Measurements from ENCODE around the gene ATPAF2.

Gene ATPAF2

GRCh38 chr17:18017958-18018357 is 21.0 kb downstream of the ATPAF2 start:
- Histone ChIP-seq H3K9me2 (replicated peaks; ENCODE audit: control insufficient read depth, low read length) (no peaks in the 10 kb centered on the region), H4K20me1 (ENCODE audit: control insufficient read depth, insufficient read depth, low read depth, low read length) (no peaks in the 10 kb centered on the region), H3K4me1 (ENCODE audit: control insufficient read depth, low read length) (no peaks in the 10 kb centered on the region), H3K9me3 (ENCODE audit: control insufficient read depth, insufficient read depth, low read length) (no peaks in the 10 kb centered on the region), H3K79me2 (ENCODE audit: control insufficient read depth, low read length) (no peaks in the 10 kb centered on the region), H3K27ac (ENCODE audit: low read depth, low read length) (no peak overlapping the region), H3F3A (ENCODE audit: control insufficient read depth, insufficient read depth) (no peaks in the 10 kb centered on the region), H3K36me3 (ENCODE audit: control insufficient read depth, low read length) (peaks cover 13% of the 10 kb centered on the region), H3K4me2 (ENCODE audit: low read length) (no peak overlapping the region), H3K27me3 (ENCODE audit: control insufficient read depth, low read length) (no peaks in the 10 kb centered on the region), H3K4me3 (ENCODE audit: low read length) (no peak overlapping the region)
- TF ChIP-seq, protein P1, sequence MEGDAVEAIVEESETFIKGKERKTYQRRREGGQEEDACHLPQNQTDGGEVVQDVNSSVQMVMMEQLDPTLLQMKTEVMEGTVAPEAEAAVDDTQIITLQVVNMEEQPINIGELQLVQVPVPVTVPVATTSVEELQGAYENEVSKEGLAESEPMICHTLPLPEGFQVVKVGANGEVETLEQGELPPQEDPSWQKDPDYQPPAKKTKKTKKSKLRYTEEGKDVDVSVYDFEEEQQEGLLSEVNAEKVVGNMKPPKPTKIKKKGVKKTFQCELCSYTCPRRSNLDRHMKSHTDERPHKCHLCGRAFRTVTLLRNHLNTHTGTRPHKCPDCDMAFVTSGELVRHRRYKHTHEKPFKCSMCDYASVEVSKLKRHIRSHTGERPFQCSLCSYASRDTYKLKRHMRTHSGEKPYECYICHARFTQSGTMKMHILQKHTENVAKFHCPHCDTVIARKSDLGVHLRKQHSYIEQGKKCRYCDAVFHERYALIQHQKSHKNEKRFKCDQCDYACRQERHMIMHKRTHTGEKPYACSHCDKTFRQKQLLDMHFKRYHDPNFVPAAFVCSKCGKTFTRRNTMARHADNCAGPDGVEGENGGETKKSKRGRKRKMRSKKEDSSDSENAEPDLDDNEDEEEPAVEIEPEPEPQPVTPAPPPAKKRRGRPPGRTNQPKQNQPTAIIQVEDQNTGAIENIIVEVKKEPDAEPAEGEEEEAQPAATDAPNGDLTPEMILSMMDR (IDR thresholded peaks at IDR 0.05; ENCODE audit: low read depth, low read length, poor library complexity, severe bottlenecking), result no peak
- TF ChIP-seq EZH2phosphoT487 (IDR thresholded peaks at IDR 0.05; ENCODE audit: borderline replicate concordance, low read length), result no peak

DNA sequence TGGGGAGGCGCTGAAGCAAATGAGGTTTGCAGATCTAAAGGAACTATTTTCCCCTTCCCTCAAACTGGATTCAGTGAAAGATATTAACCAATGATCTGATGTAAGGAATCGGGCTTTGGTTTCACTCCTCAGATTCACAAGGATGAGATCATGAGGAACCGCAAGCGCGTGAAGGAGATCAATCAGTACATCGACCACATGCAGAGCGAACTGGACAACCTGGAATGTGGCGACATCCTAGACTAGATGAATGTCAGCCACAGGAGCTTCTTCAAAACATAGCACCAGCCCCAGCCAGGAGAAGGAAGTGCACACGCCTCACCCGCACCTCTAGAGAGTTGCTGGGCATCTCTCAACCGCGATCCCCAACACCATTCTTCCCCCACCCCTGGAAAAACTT is 22.5 kb downstream of the ATPAF2 start:
- Histone ChIP-seq H3K9me3 (ENCODE audit: control insufficient read depth, insufficient read depth, low read length) (no peaks in the 10 kb centered on the region), H3K27me3 (ENCODE audit: control insufficient read depth, low read length) (no peaks in the 10 kb centered on the region), H4K20me1 (ENCODE audit: control insufficient read depth, insufficient read depth, low read depth, low read length) (no peaks in the 10 kb centered on the region), H3F3A (ENCODE audit: control insufficient read depth, insufficient read depth) (no peaks in the 10 kb centered on the region), H3K4me2 (ENCODE audit: low read length) (no peak overlapping the region), H3K4me3 (ENCODE audit: low read length) (no peak overlapping the region), H3K27ac (ENCODE audit: low read depth, low read length) (no peak overlapping the region), H3K9me2 (replicated peaks; ENCODE audit: control insufficient read depth, low read length) (no peaks in the 10 kb centered on the region), H3K36me3 (ENCODE audit: control insufficient read depth, low read length) (peaks cover 8% of the 10 kb centered on the region), H3K4me1 (ENCODE audit: control insufficient read depth, low read length) (no peaks in the 10 kb centered on the region), H3K79me2 (ENCODE audit: control insufficient read depth, low read length) (no peaks in the 10 kb centered on the region)
- TF ChIP-seq, protein P1 (IDR thresholded peaks at IDR 0.05; ENCODE audit: low read depth, low read length, poor library complexity, severe bottlenecking), result no peak
- no peak for TF ChIP-seq EZH2phosphoT487 (IDR thresholded peaks at IDR 0.05; ENCODE audit: borderline replicate concordance, low read length)

- no peaks in the 10 kb centered on the region for H3K4me1 ChIP-seq (ENCODE audit: control insufficient read depth, low read length)
- H3K9me2 ChIP-seq (replicated peaks; ENCODE audit: control insufficient read depth, low read length), result no peaks in the 10 kb centered on the region
- H3K9me3 ChIP-seq (ENCODE audit: control insufficient read depth, insufficient read depth, low read length), result no peaks in the 10 kb centered on the region
- H4K20me1 ChIP-seq (ENCODE audit: control insufficient read depth, insufficient read depth, low read depth, low read length), result no peaks in the 10 kb centered on the region
- no peaks in the 10 kb centered on the region for H3K79me2 ChIP-seq (ENCODE audit: control insufficient read depth, low read length)
- no peaks in the 10 kb centered on the region for H3K27me3 ChIP-seq (ENCODE audit: control insufficient read depth, low read length)
- H3K27ac ChIP-seq (ENCODE audit: low read depth, low read length), result no peak overlapping the region
- TF ChIP-seq, protein P1 (IDR thresholded peaks at IDR 0.05; ENCODE audit: low read depth, low read length, poor library complexity, severe bottlenecking), result no peak
- no peak for TF ChIP-seq EZH2phosphoT487 (IDR thresholded peaks at IDR 0.05; ENCODE audit: borderline replicate concordance, low read length)
- H3F3A ChIP-seq (ENCODE audit: control insufficient read depth, insufficient read depth), result no peaks in the 10 kb centered on the region
- H3K36me3 ChIP-seq (ENCODE audit: control insufficient read depth, low read length), result peaks cover 5% of the 10 kb centered on the region; the same call in 1 of the 2 replicates
- no peak overlapping the region for H3K4me2 ChIP-seq (ENCODE audit: low read length)
- H3K4me3 ChIP-seq (ENCODE audit: low read length), result no peak overlapping the region
Observed at GRCh38 chr17:18015593-18015992, 23.4 kb downstream of the ATPAF2 start.
